Keratinocyte (primary cell): ENCODE results near the gene SPIN2B. TPM values are rescaled to one million over a fixed set of nuclear protein-coding genes. Genes with fewer than 3 reads are reported as not detected.

Source experiments
- DNase-seq: peaks from one replicate; pipeline ENCODE4 v3.0.0-alpha.2; 2011; ENCODE audit warnings: low read depth, missing footprints, low spot score
- FAIRE-seq: peaks from 2 replicates; lab custom pipeline; 2011; peaks lifted over from hg19 to GRCh38; lab: Jason Lieb, UNC
- H2AFZ ChIP-seq: 2 replicates; pipeline ENCODE4 v1.6.0; 2012; ENCODE audit warnings: low read length, control low read depth, inconsistent platforms; ENCODE audit not compliant: control insufficient read depth
- H3K27ac ChIP-seq: 2 replicates; pipeline ENCODE4 v1.5.1; 2011; ENCODE audit warnings: low read length; ENCODE audit not compliant: control insufficient read depth, insufficient read depth
- H3K27me3 ChIP-seq: 3 replicates; pipeline ENCODE4 v1.6.0; 2011; ENCODE audit warnings: low read length; ENCODE audit not compliant: control insufficient read depth, insufficient read depth; ENCODE audit errors: extremely low read depth
- H3K36me3 ChIP-seq, 2 experiments: 2 replicates in 1 of 2; 3 replicates in 1 of 2; pipeline ENCODE4 v1.5.1; 2011; ENCODE audit warnings: low read length in 2 of 2, mild to moderate bottlenecking in 1 of 2; ENCODE audit not compliant: control insufficient read depth in 2 of 2, insufficient read depth in 2 of 2; ENCODE audit errors: extremely low read depth in 1 of 2
- H3K4me1 ChIP-seq: 3 replicates; pipeline ENCODE4 v1.5.1; 2011; ENCODE audit warnings: low read length; ENCODE audit not compliant: control insufficient read depth, insufficient read depth; ENCODE audit errors: extremely low read depth
- H3K4me2 ChIP-seq: 3 replicates; pipeline ENCODE4 v1.6.0; 2011; ENCODE audit warnings: low read depth, low read length; ENCODE audit not compliant: control insufficient read depth, insufficient read depth; ENCODE audit errors: extremely low read depth
- H3K4me3 ChIP-seq, 3 experiments: fragments of 200-600 bp in 1 of 3; sonication (generic) in 1 of 3; 2 replicates in 2 of 3; 3 replicates in 1 of 3; pipeline ENCODE4 v1.5.1; 2011 to 2016; ENCODE audit warnings: low read length in 3 of 3, mild to moderate bottlenecking in 3 of 3, control low read depth in 2 of 3, inconsistent platforms in 1 of 3, low read depth in 1 of 3, mixed read lengths in 1 of 3, mixed run types in 1 of 3, moderate library complexity in 1 of 3; ENCODE audit not compliant: control insufficient read depth in 2 of 3, insufficient read depth in 2 of 3; ENCODE audit errors: extremely low read depth in 1 of 3
- H3K79me2 ChIP-seq: 2 replicates; pipeline ENCODE4 v1.6.0; 2012; ENCODE audit warnings: low read length; ENCODE audit not compliant: control insufficient read depth, insufficient read depth
- H3K9ac ChIP-seq: 3 replicates; pipeline ENCODE4 v1.6.0; 2011; ENCODE audit warnings: low read length; ENCODE audit not compliant: control insufficient read depth, insufficient read depth; ENCODE audit errors: extremely low read depth
- H3K9me1 ChIP-seq: 3 replicates; pipeline ENCODE4 v1.6.0; 2011; ENCODE audit warnings: low read length; ENCODE audit not compliant: control insufficient read depth, insufficient read depth; ENCODE audit errors: extremely low read depth
- H3K9me3 ChIP-seq: 2 replicates; pipeline ENCODE4 v1.5.1; 2012; ENCODE audit warnings: low read depth, low read length; ENCODE audit not compliant: control insufficient read depth
- H4K20me1 ChIP-seq: 3 replicates; pipeline ENCODE4 v1.6.0; 2011; ENCODE audit warnings: low read length; ENCODE audit not compliant: control insufficient read depth, insufficient read depth; ENCODE audit errors: extremely low read depth
- EZH2 ChIP-seq: IDR thresholded peaks from one replicate; pipeline ENCODE4 v1.6.1; 2012; ENCODE audit warnings: inconsistent platforms, mild to moderate bottlenecking, low read length, moderate library complexity
- dilution Hi-C: fragments of 300-500 bp; cut with MboI; formaldehyde crosslinking; loops from one replicate; pipeline ENCODE4 v1.7.0; 2020; ENCODE audit warnings: low sequenced_read_pairs; ENCODE audit not compliant: extremely low pct_ligation_motif_present
- polyA plus RNA-seq, 5 experiments: library from polyadenylated mRNA; depleted of rRNA in 3 of 5; stranded (reverse) in 3 of 5; stranded (forward) in 1 of 5; unstranded in 1 of 5; fragments of >200 nt; gene quantifications; 1 replicate in 1 of 5; 2 replicates in 3 of 5; 3 replicates in 1 of 5; pipeline versions ENCODE4 v1.2.1 to v1.2.3, GENCODE V29; 2011 to 2012; ENCODE audit warnings: missing spikeins in 2 of 5, low read depth in 1 of 5, low replicate concordance in 1 of 5
- TF ChIP-seq, protein P1 (sequence below), 3 experiments: IDR thresholded peaks in 1 of 3; conservative IDR thresholded peaks in 1 of 3; optimal IDR thresholded peaks in 1 of 3; 2 replicates in 2 of 3; 3 replicates in 1 of 3; pipeline versions ENCODE3 to v1.5.1; 2011; ENCODE audit warnings: low read length in 3 of 3, mild to moderate bottlenecking in 3 of 3, moderate library complexity in 2 of 3, control low read depth in 1 of 3, inconsistent platforms in 1 of 3; ENCODE audit not compliant: insufficient read depth in 2 of 3; ENCODE audit errors: extremely low read depth in 1 of 3

SPIN2B gene
- polyA plus RNA-seq, 1 donor (not counting 4 experiments of a cell fraction or from before 2014, with no cell fraction given): 9.7 TPM

DNA sequence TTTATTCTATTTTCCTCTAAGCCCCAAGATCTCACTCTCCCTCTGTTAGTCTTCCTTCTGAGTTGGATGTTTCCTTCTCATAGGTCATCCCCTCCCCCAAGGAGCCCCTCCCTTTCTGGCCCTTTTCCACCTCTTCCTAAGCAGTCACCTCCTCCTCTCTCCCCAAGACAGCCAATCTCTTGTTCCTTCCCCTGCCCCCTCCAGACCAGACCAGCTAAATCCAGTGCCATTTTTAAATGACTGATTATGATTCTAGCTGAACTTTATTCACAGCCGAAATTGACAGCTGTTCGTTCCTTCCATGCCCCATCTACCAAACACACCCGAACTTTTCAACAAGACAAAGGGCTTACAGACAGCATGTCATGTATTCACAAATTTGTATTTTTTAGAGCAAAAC is 13.9 kb upstream of the SPIN2B start:
- FAIRE-seq (no peak), DNase-seq (no peak)
- dilution Hi-C loops: no loop called here

DNA sequence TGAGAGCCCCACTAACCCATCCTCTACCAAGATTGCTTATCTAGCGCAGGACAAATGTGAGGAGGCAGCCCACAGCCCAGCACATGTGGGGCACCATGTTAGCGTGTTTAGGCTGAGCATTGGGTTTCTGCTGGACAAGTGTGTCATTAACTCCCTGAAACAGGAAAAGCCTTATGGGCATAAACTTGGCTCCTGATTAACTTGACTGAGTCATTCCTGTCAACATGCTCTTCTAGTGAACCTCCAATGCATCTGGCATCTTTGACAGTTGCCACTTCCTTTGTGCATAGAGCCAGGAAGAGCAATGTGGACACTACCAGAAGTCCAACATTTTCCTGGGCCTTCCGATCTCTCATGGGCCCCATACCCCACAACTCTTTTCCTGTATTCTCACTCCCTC is 13.4 kb upstream of the SPIN2B start:
- dilution Hi-C loops: no loop called here
- DNase-seq (no peak), FAIRE-seq (no peak)
- Histone ChIP-seq H4K20me1 (no peaks in the 10 kb centered on the region), H3K4me3 (no peak overlapping the region), H3K79me2 (no peaks in the 10 kb centered on the region), H3K9me3 (no peaks in the 10 kb centered on the region), H3K27ac (no peak overlapping the region), H3K9ac (no peak overlapping the region), H3K4me1 (no peaks in the 10 kb centered on the region), H3K4me2 (no peak overlapping the region), H3K36me3 (no peaks in the 10 kb centered on the region), H2AFZ (no peak overlapping the region), H3K9me1 (no peaks in the 10 kb centered on the region), H3K27me3 (no peaks in the 10 kb centered on the region)
- no peak for TF ChIP-seq EZH2
- TF ChIP-seq, protein P1, sequence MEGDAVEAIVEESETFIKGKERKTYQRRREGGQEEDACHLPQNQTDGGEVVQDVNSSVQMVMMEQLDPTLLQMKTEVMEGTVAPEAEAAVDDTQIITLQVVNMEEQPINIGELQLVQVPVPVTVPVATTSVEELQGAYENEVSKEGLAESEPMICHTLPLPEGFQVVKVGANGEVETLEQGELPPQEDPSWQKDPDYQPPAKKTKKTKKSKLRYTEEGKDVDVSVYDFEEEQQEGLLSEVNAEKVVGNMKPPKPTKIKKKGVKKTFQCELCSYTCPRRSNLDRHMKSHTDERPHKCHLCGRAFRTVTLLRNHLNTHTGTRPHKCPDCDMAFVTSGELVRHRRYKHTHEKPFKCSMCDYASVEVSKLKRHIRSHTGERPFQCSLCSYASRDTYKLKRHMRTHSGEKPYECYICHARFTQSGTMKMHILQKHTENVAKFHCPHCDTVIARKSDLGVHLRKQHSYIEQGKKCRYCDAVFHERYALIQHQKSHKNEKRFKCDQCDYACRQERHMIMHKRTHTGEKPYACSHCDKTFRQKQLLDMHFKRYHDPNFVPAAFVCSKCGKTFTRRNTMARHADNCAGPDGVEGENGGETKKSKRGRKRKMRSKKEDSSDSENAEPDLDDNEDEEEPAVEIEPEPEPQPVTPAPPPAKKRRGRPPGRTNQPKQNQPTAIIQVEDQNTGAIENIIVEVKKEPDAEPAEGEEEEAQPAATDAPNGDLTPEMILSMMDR (optimal IDR thresholded peaks at IDR 0.05 in 1 of 3, IDR thresholded peaks at IDR 0.05 in 1 of 3, conservative IDR thresholded peaks at IDR 0.05 in 1 of 3; ENCODE audit: extremely low read depth in 1 of 3, insufficient read depth in 2 of 3, low read length in 3 of 3): no peak

More for the DNA sequence above, 13.9 kb upstream of the SPIN2B start:
- H3K36me3 ChIP-seq: no peaks in the 10 kb centered on the region
- no peaks in the 10 kb centered on the region for H3K79me2 ChIP-seq
- H3K9me1 ChIP-seq: no peaks in the 10 kb centered on the region
- H3K27ac ChIP-seq: no peak overlapping the region
- H2AFZ ChIP-seq: no peak overlapping the region
- no peak overlapping the region for H3K4me2 ChIP-seq
- TF ChIP-seq, protein P1 (optimal IDR thresholded peaks at IDR 0.05 in 1 of 3, IDR thresholded peaks at IDR 0.05 in 1 of 3, conservative IDR thresholded peaks at IDR 0.05 in 1 of 3; ENCODE audit: extremely low read depth in 1 of 3, insufficient read depth in 2 of 3, low read length in 3 of 3): no peak
- no peak overlapping the region for H3K9ac ChIP-seq
- no peaks in the 10 kb centered on the region for H3K4me1 ChIP-seq
- no peaks in the 10 kb centered on the region for H4K20me1 ChIP-seq
- no peaks in the 10 kb centered on the region for H3K27me3 ChIP-seq
- no peaks in the 10 kb centered on the region for H3K9me3 ChIP-seq
- no peak overlapping the region for H3K4me3 ChIP-seq
